ENCODE data around the gene DOCK9. TPM values are rescaled to one million over a fixed set of nuclear protein-coding genes. Genes with fewer than 3 reads are reported as not detected.

Gene DOCK9
- total RNA-seq, 1 donor from 2014 or later, result 24.1 TPM

GRCh38 chr13:98809345-98809777, 168.5 kb downstream of the DOCK9 start:
- Mint-ChIP-seq H3K4me3 (ENCODE audit: unreplicated experiment) (no peak overlapping the region), H3K27ac (ENCODE audit: unreplicated experiment) (no peak overlapping the region), H3K36me3 (ENCODE audit: unreplicated experiment) (peaks cover 18% of the 10 kb centered on the region), H3K4me1 (ENCODE audit: unreplicated experiment) (peaks cover 2% of the 10 kb centered on the region), H3K27me3 (ENCODE audit: unreplicated experiment) (no peaks in the 10 kb centered on the region), H3K9me3 (ENCODE audit: unreplicated experiment) (no peaks in the 10 kb centered on the region)
- no peak for DNase-seq (ENCODE audit: extremely low spot score, unreplicated experiment)
- TF ChIP-seq CTCF (IDR thresholded peaks at IDR 0.05), result no peak

GRCh38 chr13:98807774-98808173, 170.1 kb downstream of the DOCK9 start:
- H3K27me3 Mint-ChIP-seq (ENCODE audit: unreplicated experiment), result no peaks in the 10 kb centered on the region
- H3K4me1 Mint-ChIP-seq (ENCODE audit: unreplicated experiment), result peaks cover 2% of the 10 kb centered on the region
- no peak overlapping the region for H3K4me3 Mint-ChIP-seq (ENCODE audit: unreplicated experiment)
- H3K36me3 Mint-ChIP-seq (ENCODE audit: unreplicated experiment), result peaks cover 22% of the 10 kb centered on the region
- no peaks in the 10 kb centered on the region for H3K9me3 Mint-ChIP-seq (ENCODE audit: unreplicated experiment)
- no peak overlapping the region for H3K27ac Mint-ChIP-seq (ENCODE audit: unreplicated experiment)
- no peak for TF ChIP-seq CTCF (IDR thresholded peaks at IDR 0.05)
- no peak for DNase-seq (ENCODE audit: extremely low spot score, unreplicated experiment)

- Mint-ChIP-seq H3K4me1 (ENCODE audit: unreplicated experiment) (peaks cover 2% of the 10 kb centered on the region), H3K27ac (ENCODE audit: unreplicated experiment) (no peak overlapping the region), H3K27me3 (ENCODE audit: unreplicated experiment) (no peaks in the 10 kb centered on the region), H3K4me3 (ENCODE audit: unreplicated experiment) (no peak overlapping the region), H3K36me3 (ENCODE audit: unreplicated experiment) (peaks cover 15% of the 10 kb centered on the region), H3K9me3 (ENCODE audit: unreplicated experiment) (no peaks in the 10 kb centered on the region)
- no peak for TF ChIP-seq CTCF (IDR thresholded peaks at IDR 0.05)
- no peak for DNase-seq (ENCODE audit: extremely low spot score, unreplicated experiment)
Observed at GRCh38 chr13:98804336-98804855, 173.5 kb downstream of the DOCK9 start.

GRCh38 chr13:98803921-98804320, 173.9 kb downstream of the DOCK9 start:
- Mint-ChIP-seq H3K27me3 (ENCODE audit: unreplicated experiment) (no peaks in the 10 kb centered on the region), H3K4me1 (ENCODE audit: unreplicated experiment) (peaks cover 6% of the 10 kb centered on the region), H3K36me3 (ENCODE audit: unreplicated experiment) (peaks cover 13% of the 10 kb centered on the region), H3K9me3 (ENCODE audit: unreplicated experiment) (no peaks in the 10 kb centered on the region), H3K27ac (ENCODE audit: unreplicated experiment) (no peak overlapping the region), H3K4me3 (ENCODE audit: unreplicated experiment) (no peak overlapping the region)
- DNase-seq (ENCODE audit: extremely low spot score, unreplicated experiment), result no peak
- no peak for TF ChIP-seq CTCF (IDR thresholded peaks at IDR 0.05)

- H3K36me3 Mint-ChIP-seq (ENCODE audit: unreplicated experiment), result peaks cover 11% of the 10 kb centered on the region
- no peak for TF ChIP-seq CTCF (IDR thresholded peaks at IDR 0.05)
- no peak for DNase-seq (ENCODE audit: extremely low spot score, unreplicated experiment)
- H3K4me3 Mint-ChIP-seq (ENCODE audit: unreplicated experiment), result no peak overlapping the region
- no peak overlapping the region for H3K27ac Mint-ChIP-seq (ENCODE audit: unreplicated experiment)
- H3K9me3 Mint-ChIP-seq (ENCODE audit: unreplicated experiment), result no peaks in the 10 kb centered on the region
- H3K27me3 Mint-ChIP-seq (ENCODE audit: unreplicated experiment), result no peaks in the 10 kb centered on the region
- H3K4me1 Mint-ChIP-seq (ENCODE audit: unreplicated experiment), result peaks cover 14% of the 10 kb centered on the region
Observed at GRCh38 chr13:98803111-98803561, 174.7 kb downstream of the DOCK9 start.
